Muscle of back (tissue), 11 donors: ENCODE measurements around the gene NFIC. TPM values are rescaled to one million over a fixed set of nuclear protein-coding genes. Genes with fewer than 3 reads are reported as not detected.
A peak's percentile ranks its signal among the peaks of the same experiment; 100 is the strongest.
"Not testable (repeated sequence)": the region's sequence is repeated elsewhere in the genome, so short reads cannot be mapped to it uniquely, and the experiment has no call there.

Experiments used
- DNase-seq, 3 donors: peaks; one replicate each; pipeline versions ENCODE4 v3.0.0 to v3.0.0-alpha.2; 2013
- polyA plus RNA-seq, 10 donors: library from polyadenylated mRNA; unstranded; fragments of 120-200 nt; gene quantifications; one replicate each; pipeline ENCODE4 v1.2.1, GENCODE V29; 2013; ENCODE audit not compliant: insufficient read length in 10 of 10

The NFIC gene
- polyA plus RNA-seq, 10 donors, result 35.1 to 50.8 (median 39.2) TPM

DNA sequence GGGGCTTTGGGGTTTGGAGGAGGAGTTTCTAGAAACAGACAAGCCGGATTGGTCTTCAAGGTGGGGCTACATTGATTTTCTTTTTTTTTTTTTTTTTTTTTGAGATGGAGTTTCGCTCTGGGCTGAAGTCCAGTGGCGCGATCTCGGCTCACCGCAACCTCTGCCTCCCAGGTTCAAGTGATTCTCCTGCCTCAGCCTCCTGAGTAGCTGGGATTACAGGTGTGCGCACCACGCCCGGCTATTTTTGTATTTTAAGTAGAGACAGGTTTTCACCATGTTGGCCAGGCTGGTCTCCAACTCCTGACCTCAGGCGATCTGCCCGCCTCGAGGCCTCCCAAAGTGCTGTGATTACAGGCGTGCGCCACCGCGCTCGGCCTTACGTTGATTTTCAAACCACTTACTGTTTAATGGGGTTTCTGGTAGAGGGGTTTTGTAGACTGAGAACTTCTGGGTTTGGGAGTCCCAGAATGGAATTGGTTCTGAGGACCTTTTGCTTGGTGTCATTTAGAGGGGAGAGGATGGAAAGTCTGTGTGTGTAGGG is 141.8 kb downstream of the NFIC start:
- not testable (repeated sequence) for DNase-seq

DNA sequence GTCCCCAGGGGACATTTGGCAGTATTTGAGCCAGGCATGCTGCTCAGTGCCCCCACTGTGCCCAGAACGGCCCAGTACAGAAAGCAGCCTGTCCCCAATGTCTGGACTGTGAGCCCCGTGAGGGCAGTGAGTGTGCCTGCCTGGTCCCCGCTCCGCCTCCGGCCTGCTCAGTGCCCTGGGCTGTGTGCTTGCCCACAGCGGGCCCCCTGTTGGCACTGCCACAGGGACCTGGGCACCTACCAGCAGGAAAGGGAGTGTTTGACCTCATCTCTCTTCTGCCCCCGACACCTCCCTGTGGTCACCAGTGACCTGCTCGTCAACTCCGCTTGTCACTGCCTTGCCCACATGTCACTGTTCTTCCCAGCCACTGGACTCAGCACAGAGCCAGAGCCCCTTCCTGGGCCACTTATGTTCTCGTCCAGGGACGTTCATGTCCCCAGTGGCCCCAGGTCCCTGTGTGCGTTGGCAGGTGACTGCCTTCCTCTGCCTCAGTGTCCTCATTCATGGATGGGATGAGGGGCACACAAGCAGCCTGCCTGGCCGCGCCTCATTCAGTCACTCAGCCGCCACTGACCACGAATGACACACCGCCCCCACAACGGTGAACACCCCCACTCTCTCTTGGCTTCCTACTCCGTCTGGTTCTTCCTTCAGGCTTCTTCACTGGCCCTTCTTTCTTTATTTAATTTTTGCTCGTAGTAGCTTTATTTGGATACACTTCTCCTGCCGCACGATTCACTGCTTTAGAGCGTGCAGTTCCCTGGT is 142.6 kb downstream of the NFIC start:
- no peak for DNase-seq

GRCh38 chr19:3509566-3509989 is 143.2 kb downstream of the NFIC start:
- DNase-seq, result peak in 1 of 3 donors; percentile 4

DNA sequence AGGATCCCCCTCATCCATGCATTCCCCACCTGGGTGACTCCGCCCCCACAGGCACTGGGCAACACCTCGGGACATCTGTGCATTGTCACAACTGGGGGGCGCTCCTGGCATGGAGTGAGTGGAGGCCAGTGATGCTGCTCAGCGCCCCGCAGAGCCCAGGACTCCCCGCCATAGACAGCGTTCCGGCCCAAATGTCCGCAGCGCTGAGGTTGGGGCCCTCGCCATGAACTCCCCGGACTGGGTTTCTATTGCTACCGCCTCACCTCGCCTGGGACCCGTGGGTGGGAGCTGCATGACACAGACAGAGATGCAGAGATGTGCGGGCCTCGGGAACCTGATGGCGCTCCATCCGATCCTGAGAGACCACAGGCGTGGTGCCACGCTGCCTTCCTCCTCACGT is 144.3 kb downstream of the NFIC start:
- DNase-seq, result no peak

- no peak for DNase-seq
Observed at GRCh38 chr19:3511506-3512251, 145.3 kb downstream of the NFIC start.

DNA sequence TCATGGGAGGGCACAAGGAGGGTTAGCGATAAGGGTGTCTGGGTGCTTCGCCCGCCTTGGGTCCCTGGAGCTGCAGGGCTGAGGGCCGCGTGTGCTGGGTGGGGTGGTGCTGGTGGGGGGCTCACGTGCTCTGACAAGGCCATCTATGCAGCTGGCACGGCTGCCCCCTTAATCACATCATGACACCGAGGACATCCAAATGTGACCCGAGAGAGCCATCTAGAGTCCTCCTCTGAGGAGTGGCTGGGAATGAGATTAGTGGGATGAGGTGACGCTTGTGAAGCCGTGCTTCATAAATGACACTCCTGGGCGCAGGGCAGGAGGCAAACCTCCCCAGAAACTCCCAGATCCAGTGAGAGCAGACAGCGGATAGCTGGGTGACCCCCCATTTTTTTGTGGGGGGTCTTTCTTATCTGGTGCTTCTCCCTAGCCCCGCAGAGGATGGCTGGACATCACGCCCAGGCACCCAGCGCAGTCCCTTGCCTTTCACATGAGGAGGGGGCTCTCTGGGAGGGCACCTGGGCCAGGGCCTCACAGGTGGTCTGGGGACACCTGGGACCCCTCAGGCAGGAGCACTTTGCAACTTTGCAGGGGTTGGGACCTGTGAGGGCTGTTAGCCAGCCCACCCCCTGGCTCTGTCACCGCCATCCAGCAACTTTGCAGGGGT is 146.3 kb downstream of the NFIC start:
- DNase-seq, result no peak

- no peak for DNase-seq
Observed at GRCh38 chr19:3513229-3514140, 147.1 kb downstream of the NFIC start.

GRCh38 chr19:3514930-3515329 is 148.5 kb downstream of the NFIC start:
- no peak for DNase-seq

DNA sequence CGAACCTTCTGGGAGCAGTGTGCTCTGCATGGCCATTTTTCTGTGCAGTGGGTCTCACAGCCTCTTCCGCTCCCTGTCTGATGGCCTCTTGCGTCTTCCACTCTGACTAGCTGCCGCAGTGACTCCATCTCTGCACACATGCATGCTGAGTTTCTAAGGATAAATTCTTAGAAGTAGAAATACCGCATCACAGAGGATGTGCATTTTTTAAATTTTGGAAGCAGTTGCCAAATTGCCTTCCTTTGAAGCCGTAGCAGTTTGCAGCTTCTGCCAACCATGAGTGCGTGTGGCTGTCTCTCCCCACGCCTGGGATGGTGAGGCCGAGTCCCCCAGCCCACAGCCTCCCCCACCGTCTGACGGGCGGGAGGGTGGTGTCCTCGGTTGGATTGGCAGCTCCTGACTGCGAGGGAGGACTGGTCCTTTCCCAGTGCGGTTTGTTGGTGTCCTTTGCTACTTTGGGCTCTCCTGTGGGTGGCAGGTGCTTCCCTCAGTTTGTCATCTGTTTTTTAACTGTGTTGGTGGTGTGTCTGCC is 149.6 kb downstream of the NFIC start:
- DNase-seq, result no peak

- DNase-seq, result no peak
Observed at GRCh38 chr19:3516675-3517207, 150.4 kb downstream of the NFIC start.

DNA sequence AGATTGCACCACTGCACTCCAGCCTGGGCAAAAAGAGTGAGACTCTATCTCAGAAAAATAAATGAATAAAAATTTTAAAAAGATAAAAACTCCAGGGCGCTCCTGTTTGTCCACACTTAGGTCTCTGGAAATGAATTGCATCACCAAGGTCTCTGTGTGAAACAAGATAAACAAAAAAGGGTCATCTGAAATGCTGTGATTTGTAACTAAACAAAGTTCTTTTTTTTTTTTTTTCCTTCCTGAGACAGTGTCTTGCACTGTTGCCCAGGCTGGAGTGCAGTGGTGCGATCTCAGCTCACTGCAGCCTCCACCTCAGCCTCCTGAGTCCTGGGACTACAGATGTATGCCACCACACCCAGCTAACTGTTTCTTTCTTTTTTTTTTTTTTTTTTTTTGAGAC is 151.3 kb downstream of the NFIC start:
- DNase-seq, result no peak

- DNase-seq, result no peak
Observed at GRCh38 chr19:3518255-3518654, 151.9 kb downstream of the NFIC start.

GRCh38 chr19:3518659-3519058 is 152.3 kb downstream of the NFIC start:
- DNase-seq, result no peak

Other genes starting within 250 kb of the NFIC start
- gene GNA15, start 230.6 kb upstream of the NFIC start, polyA plus RNA-seq, result 1 to 10 TPM; 1.4 to 3.3 (median 1.8) TPM
- gene S1PR4, start 187.8 kb upstream of the NFIC start, polyA plus RNA-seq, result 1 to 10 TPM in 1 of 10 donors, under 1 TPM in 9; 0.24 to 3.6 (median 0.44) TPM
- gene NCLN, start 180.7 kb upstream of the NFIC start, polyA plus RNA-seq, result 10 to 100 TPM; 20.8 to 37.5 (median 28.4) TPM
- under 1 TPM; 0.08 to 0.58 (median 0.39) TPM for gene CELF5, start 141.9 kb upstream of the NFIC start, polyA plus RNA-seq
- under 1 TPM in 4 of 10 donors, not detected in 6; 0.15 to 0.99 (median 0.45) TPM for gene SMIM24, start 113.9 kb downstream of the NFIC start, polyA plus RNA-seq
- not detected for gene SMIM44, start 116.9 kb downstream of the NFIC start, polyA plus RNA-seq
- 10 to 100 TPM in 1 of 10 donors, 1 to 10 TPM in 9; 3.8 to 10.0 (median 5.7) TPM for gene DOHH, start 134.1 kb downstream of the NFIC start, polyA plus RNA-seq
- 10 to 100 TPM; 24.6 to 34.3 (median 27.1) TPM for gene FZR1, start 139.7 kb downstream of the NFIC start, polyA plus RNA-seq
- 1 to 10 TPM; 2.1 to 4.4 (median 2.7) TPM for gene TEKTIP1, start 172.6 kb downstream of the NFIC start, polyA plus RNA-seq
- 10 to 100 TPM; 21.7 to 34.5 (median 25.9) TPM for gene MFSD12, start 191.0 kb downstream of the NFIC start, polyA plus RNA-seq
- 10 to 100 TPM; 28.2 to 43.6 (median 34.7) TPM for gene HMG20B, start 206.4 kb downstream of the NFIC start, polyA plus RNA-seq
- 1 to 10 TPM; 1.2 to 2.1 (median 1.6) TPM for gene GIPC3, start 218.9 kb downstream of the NFIC start, polyA plus RNA-seq
- gene TBXA2R, start 240.3 kb downstream of the NFIC start, polyA plus RNA-seq, result 1 to 10 TPM; 1.2 to 3.7 (median 1.7) TPM